ENCODE data around the gene DNAAF8.

DNA sequence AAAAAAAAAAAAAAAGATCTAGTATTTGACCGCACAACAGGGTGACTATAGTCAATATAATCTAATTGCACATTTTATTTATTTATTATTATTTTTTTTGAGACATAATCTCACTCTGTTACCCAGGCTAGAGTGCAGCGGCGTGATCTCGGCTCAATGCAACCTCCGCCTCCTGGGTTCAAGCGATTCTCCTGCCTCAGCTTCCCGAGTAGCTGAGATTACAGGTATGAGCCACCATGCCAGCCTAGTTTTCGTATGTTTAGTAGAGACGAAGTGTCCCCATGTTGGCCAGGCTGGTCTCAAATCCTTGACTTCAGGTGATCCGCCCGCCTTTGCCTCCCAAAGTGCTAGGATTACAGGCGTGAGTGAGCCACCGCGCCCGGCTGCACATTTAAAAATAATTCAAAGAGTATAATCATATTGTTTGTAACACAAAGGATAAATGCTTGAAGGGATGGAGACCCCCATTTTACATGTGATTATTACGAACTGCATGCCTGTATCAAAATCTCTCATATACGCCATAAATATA is 1.1 kb upstream of the DNAAF8 start:
- TF ChIP-seq CTCF (IDR thresholded peaks at IDR 0.05) (no peak), USF2 (IDR thresholded peaks at IDR 0.05) (no peak)

Data from A549 (cell line).